ENCODE data around the gene IL1RAP.

Gene IL1RAP

GRCh38 chr3:190568036-190568435 is 54.2 kb downstream of the IL1RAP start:
- Histone ChIP-seq H3K27ac (peak overlapping the region; percentile 88), H3K4me1 (ENCODE audit: control insufficient read depth in 1 of 2, insufficient read depth in 1 of 2, low read depth in 1 of 2, low read length in 1 of 2) (peaks cover 26 to 33% of the 10 kb centered on the region in 2 experiments), H3K27me3 (no peaks in the 10 kb centered on the region), H3K4me3 (ENCODE audit: low read depth in 1 of 2, low read length in 1 of 2) (no peak overlapping the region), H3K9me3 (no peaks in the 10 kb centered on the region), H3K36me3 (no peaks in the 10 kb centered on the region)
- TF ChIP-seq, protein P1, sequence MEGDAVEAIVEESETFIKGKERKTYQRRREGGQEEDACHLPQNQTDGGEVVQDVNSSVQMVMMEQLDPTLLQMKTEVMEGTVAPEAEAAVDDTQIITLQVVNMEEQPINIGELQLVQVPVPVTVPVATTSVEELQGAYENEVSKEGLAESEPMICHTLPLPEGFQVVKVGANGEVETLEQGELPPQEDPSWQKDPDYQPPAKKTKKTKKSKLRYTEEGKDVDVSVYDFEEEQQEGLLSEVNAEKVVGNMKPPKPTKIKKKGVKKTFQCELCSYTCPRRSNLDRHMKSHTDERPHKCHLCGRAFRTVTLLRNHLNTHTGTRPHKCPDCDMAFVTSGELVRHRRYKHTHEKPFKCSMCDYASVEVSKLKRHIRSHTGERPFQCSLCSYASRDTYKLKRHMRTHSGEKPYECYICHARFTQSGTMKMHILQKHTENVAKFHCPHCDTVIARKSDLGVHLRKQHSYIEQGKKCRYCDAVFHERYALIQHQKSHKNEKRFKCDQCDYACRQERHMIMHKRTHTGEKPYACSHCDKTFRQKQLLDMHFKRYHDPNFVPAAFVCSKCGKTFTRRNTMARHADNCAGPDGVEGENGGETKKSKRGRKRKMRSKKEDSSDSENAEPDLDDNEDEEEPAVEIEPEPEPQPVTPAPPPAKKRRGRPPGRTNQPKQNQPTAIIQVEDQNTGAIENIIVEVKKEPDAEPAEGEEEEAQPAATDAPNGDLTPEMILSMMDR (IDR thresholded peaks at IDR 0.05) = no peak

GRCh38 chr3:190574473-190574872 is 60.6 kb downstream of the IL1RAP start:
- peaks cover 0 to 3% of the 10 kb centered on the region in 2 experiments for H3K4me1 ChIP-seq (ENCODE audit: control insufficient read depth in 1 of 2, insufficient read depth in 1 of 2, low read depth in 1 of 2, low read length in 1 of 2)
- no peak overlapping the region for H3K4me3 ChIP-seq (ENCODE audit: low read depth in 1 of 2, low read length in 1 of 2)
- H3K9me3 ChIP-seq = no peaks in the 10 kb centered on the region
- H3K36me3 ChIP-seq = no peaks in the 10 kb centered on the region
- TF ChIP-seq, protein P1 (IDR thresholded peaks at IDR 0.05) = no peak
- no peaks in the 10 kb centered on the region for H3K27me3 ChIP-seq
- no peak overlapping the region for H3K27ac ChIP-seq

- TF ChIP-seq, protein P1 (IDR thresholded peaks at IDR 0.05) = no peak
- peaks cover 0 to 3% of the 10 kb centered on the region in 2 experiments for H3K4me1 ChIP-seq (ENCODE audit: control insufficient read depth in 1 of 2, insufficient read depth in 1 of 2, low read depth in 1 of 2, low read length in 1 of 2)
- H3K27me3 ChIP-seq = no peaks in the 10 kb centered on the region
- no peaks in the 10 kb centered on the region for H3K36me3 ChIP-seq
- no peak overlapping the region for H3K4me3 ChIP-seq (ENCODE audit: low read depth in 1 of 2, low read length in 1 of 2)
- H3K27ac ChIP-seq = no peak overlapping the region
- H3K9me3 ChIP-seq = no peaks in the 10 kb centered on the region
These were observed 61.7 kb downstream of the IL1RAP start for GRCh38 chr3:190575437-190576185.

GRCh38 chr3:190577225-190577624 is 63.3 kb downstream of the IL1RAP start:
- TF ChIP-seq, protein P1 (IDR thresholded peaks at IDR 0.05) = no peak
- Histone ChIP-seq H3K27ac (no peak overlapping the region), H3K27me3 (no peaks in the 10 kb centered on the region), H3K4me3 (ENCODE audit: low read depth in 1 of 2, low read length in 1 of 2) (no peak overlapping the region), H3K4me1 (ENCODE audit: control insufficient read depth in 1 of 2, insufficient read depth in 1 of 2, low read depth in 1 of 2, low read length in 1 of 2) (peaks cover 0 to 3% of the 10 kb centered on the region in 2 experiments), H3K36me3 (no peaks in the 10 kb centered on the region), H3K9me3 (no peaks in the 10 kb centered on the region)

- Histone ChIP-seq H3K9me3 (no peaks in the 10 kb centered on the region), H3K4me1 (ENCODE audit: control insufficient read depth in 1 of 2, insufficient read depth in 1 of 2, low read depth in 1 of 2, low read length in 1 of 2) (peaks cover 0 to 3% of the 10 kb centered on the region in 2 experiments), H3K27me3 (no peaks in the 10 kb centered on the region), H3K36me3 (no peaks in the 10 kb centered on the region), H3K4me3 (ENCODE audit: low read depth in 1 of 2, low read length in 1 of 2) (no peak overlapping the region), H3K27ac (no peak overlapping the region)
- TF ChIP-seq, protein P1 (IDR thresholded peaks at IDR 0.05) = no peak
These were observed 65.7 kb downstream of the IL1RAP start for GRCh38 chr3:190579514-190580137.
